GM18907 (cell line): ENCODE data around the gene SEPTIN12.

Source experiments
- ATAC-seq: cut with Tn5 transposase; IDR thresholded peaks from one replicate; pipeline ENCODE4 v1.9.1; 2021; ENCODE audit warnings: mild to moderate bottlenecking, moderate library complexity; ENCODE audit not compliant: unreplicated experiment

SEPTIN12 gene

GRCh38 chr16:4803401-4803844 is 15.3 kb upstream of the SEPTIN12 start:
- ATAC-seq = no peak

GRCh38 chr16:4802659-4803287 is 14.6 kb upstream of the SEPTIN12 start:
- ATAC-seq = peak; percentile 91

- ATAC-seq = peak; percentile 59
Observed at GRCh38 chr16:4801962-4802658, 14.0 kb upstream of the SEPTIN12 start, which contains the start of gene ROGDI. Gene ROGDI (minus strand): TSS chr16:4802633. CDS start chr16:4802571, 62 bp downstream.

GRCh38 chr16:4801051-4801961 is 13.2 kb upstream of the SEPTIN12 start:
- no peak for ATAC-seq

- ATAC-seq = no peak
Observed at GRCh38 chr16:4800290-4801041, 12.3 kb upstream of the SEPTIN12 start.

GRCh38 chr16:4799171-4799855 is 11.2 kb upstream of the SEPTIN12 start:
- no peak for ATAC-seq

- ATAC-seq = no peak
Observed at GRCh38 chr16:4798456-4798855, 10.3 kb upstream of the SEPTIN12 start.

GRCh38 chr16:4797805-4798252 is 9.7 kb upstream of the SEPTIN12 start:
- ATAC-seq = no peak

GRCh38 chr16:4796982-4797804 is 9.0 kb upstream of the SEPTIN12 start:
- no peak for ATAC-seq

- ATAC-seq = no peak
Observed at GRCh38 chr16:4795828-4796572, 7.9 kb upstream of the SEPTIN12 start.

- no peak for ATAC-seq
Observed at GRCh38 chr16:4795181-4795827, 7.2 kb upstream of the SEPTIN12 start, which contains the start of gene SMIM22. Gene SMIM22 (plus strand): TSS chr16:4795369. CDS start chr16:4795735, 366 bp downstream.

- no peak for ATAC-seq
Observed at GRCh38 chr16:4792951-4793513, 4.9 kb upstream of the SEPTIN12 start.

- ATAC-seq = no peak
Observed at GRCh38 chr16:4790871-4791270, 2.7 kb upstream of the SEPTIN12 start.

- no peak for ATAC-seq
Observed at GRCh38 chr16:4790261-4790660, 2.1 kb upstream of the SEPTIN12 start.

- ATAC-seq = no peak
Observed at GRCh38 chr16:4788910-4789309, 765 bp upstream of the SEPTIN12 start.

GRCh38 chr16:4788489-4788889 is 344 bp upstream of the SEPTIN12 start:
- no peak for ATAC-seq

GRCh38 chr16:4787068-4787467 is 1.1 kb downstream of the SEPTIN12 start:
- ATAC-seq = no peak
